Measurements from ENCODE around the gene REST.
"Not testable (repeated sequence)": the region's sequence is repeated elsewhere in the genome, so short reads cannot be mapped to it uniquely, and the experiment has no call there.

REST gene

DNA sequence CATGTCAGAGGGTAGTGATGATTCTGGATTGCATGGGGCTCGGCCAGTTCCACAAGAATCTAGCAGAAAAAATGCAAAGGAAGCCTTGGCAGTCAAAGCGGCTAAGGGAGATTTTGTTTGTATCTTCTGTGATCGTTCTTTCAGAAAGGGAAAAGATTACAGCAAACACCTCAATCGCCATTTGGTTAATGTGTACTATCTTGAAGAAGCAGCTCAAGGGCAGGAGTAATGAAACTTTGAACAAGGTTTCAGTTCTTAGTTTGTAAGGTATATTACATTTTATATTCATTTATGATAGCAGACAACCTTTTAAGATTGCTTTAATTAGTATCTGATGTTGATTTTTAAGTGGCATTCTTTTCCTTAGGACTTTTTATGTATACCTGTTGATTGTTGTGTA is 24.2 kb downstream of the REST start:
- ChIA-PET POLR2A (ENCODE audit: low non-redundant PET) (no interaction called here), CTCF (interaction anchor here (0.7 kb wide), 1 partner anchor 124 kb away, joined by 3 read pairs; no protein-coding TSS in a partner anchor)
- TF ChIP-seq, protein P1, sequence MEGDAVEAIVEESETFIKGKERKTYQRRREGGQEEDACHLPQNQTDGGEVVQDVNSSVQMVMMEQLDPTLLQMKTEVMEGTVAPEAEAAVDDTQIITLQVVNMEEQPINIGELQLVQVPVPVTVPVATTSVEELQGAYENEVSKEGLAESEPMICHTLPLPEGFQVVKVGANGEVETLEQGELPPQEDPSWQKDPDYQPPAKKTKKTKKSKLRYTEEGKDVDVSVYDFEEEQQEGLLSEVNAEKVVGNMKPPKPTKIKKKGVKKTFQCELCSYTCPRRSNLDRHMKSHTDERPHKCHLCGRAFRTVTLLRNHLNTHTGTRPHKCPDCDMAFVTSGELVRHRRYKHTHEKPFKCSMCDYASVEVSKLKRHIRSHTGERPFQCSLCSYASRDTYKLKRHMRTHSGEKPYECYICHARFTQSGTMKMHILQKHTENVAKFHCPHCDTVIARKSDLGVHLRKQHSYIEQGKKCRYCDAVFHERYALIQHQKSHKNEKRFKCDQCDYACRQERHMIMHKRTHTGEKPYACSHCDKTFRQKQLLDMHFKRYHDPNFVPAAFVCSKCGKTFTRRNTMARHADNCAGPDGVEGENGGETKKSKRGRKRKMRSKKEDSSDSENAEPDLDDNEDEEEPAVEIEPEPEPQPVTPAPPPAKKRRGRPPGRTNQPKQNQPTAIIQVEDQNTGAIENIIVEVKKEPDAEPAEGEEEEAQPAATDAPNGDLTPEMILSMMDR (conservative IDR thresholded peaks at IDR 0.05; ENCODE audit: low read depth): no peak
- no peak overlapping the region for H3K27ac ChIP-seq
- no peak for DNase-seq (ENCODE audit: low spot score)

DNA sequence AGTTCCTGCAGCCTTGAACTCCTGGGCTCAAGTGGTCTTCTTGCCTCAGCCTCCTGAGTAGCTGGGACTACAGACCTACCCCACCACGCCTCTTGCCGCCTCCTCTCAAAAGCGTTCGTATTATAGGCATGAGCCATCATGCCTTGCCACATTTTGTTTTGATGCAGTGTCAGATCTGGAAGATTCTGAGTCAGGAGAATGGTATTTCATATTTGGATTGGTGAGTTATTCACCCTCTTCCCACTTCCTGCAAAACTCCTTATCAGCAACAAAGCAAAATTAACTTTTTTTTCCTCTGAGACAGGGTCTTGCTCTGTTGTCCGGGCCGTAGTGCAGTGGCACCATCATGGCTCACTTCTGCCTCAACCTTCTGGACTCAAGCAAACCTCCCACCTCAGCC is 29.6 kb downstream of the REST start:
- TF ChIP-seq, protein P1 (conservative IDR thresholded peaks at IDR 0.05; ENCODE audit: low read depth): no peak
- DNase-seq (ENCODE audit: low spot score): peak; percentile 78
- peak overlapping the region; percentile 83 for H3K27ac ChIP-seq
- ChIA-PET POLR2A (ENCODE audit: low non-redundant PET) (no interaction called here), CTCF (interaction anchor here (0.7 kb wide), 1 partner anchor 92 kb away, joined by 5 read pairs; no protein-coding TSS in a partner anchor)

DNA sequence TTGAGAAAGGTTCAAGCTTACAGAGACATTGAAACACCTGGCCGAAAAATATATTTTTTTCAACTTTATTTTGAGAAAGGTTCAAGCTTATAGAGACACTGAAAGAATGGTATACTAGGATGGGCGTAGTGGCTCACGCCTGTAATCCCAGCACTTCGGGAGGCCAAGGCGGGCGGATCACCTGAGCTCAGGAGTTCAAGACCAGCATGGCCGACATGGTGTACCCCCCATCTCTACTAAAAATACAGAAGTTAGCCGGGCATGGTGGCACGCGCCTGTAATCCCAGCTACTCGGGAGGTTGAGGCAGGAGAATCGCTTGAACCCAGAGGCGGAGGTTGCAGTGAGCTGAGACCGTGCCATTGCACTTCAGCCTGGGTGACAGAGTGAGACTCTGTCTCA is 32.1 kb downstream of the REST start:
- CTCF ChIA-PET; POLR2A ChIA-PET (ENCODE audit: low non-redundant PET); H3K27ac ChIP-seq; DNase-seq (ENCODE audit: low spot score): not testable (repeated sequence)

DNA sequence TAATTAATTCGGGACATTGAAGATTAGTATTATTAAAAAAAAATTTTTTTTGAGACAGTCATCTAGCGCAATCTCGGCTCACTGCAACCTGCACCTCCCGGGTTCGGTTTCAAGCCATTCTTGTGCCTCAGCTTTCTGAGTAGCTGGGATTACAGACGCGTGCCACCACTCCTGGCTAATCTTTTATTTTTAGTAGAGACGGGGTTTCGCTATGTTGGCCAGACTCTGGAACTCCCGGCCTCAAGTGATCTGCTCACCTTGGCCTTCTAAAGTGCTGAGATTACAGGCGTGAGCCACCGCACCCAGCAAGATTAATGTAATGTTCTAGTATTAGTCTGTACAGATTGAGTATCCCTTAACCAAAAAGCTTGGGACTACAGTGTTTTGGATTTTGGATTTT is 32.7 kb downstream of the REST start:
- POLR2A ChIA-PET (ENCODE audit: low non-redundant PET): no interaction called here
- no peak for DNase-seq (ENCODE audit: low spot score)

DNA sequence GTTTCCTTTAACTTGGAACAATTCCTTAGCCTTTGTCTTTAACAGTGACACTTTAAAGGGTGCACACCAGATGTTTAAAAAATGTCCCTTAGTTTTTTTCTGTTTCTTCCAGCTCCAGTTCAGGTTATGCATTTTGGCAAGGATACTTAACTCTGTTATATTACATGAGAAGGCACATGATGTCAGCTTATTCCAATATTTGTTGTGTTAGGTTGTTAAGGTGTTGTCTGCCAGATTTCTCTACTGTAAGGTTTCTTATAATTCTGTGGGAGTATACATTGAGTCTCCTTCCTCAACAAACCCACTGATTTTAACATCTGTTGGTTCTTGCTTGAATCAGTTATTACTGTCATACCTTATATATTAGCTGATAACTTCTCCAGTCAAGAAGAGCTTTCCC is 33.3 kb downstream of the REST start:
- CTCF ChIA-PET: interaction anchor here (1.1 kb wide), 1 partner anchor 19 kb away, joined by 3 read pairs; no protein-coding TSS in a partner anchor

More for the DNA sequence above, 32.7 kb downstream of the REST start:
- CTCF ChIA-PET: interaction anchor here (1.1 kb wide), 1 partner anchor 20 kb away, joined by 3 read pairs; no protein-coding TSS in a partner anchor
- TF ChIP-seq, protein P1 (conservative IDR thresholded peaks at IDR 0.05; ENCODE audit: low read depth): no peak
- H3K27ac ChIP-seq: no peak overlapping the region

DNA sequence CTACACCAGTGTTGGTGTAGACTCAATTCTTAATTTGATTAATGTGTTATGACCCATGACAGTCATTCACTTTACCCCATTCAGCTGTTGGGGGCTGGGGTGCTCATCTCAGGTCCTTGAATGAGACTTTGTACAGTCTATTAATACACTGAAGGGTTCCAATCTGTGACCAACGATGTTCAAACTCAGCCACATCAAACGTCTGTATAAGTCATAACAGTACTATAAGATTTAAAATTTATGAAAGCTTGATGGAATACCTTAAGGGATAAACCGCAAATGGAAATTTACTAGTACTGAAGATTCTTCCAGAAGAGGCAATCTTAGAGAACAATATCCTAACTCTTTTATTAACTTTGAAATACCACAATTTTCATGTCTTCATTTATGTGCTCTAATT is 33.7 kb downstream of the REST start:
- no peak overlapping the region for H3K27ac ChIP-seq
- no peak for DNase-seq (ENCODE audit: low spot score)
- ChIA-PET CTCF (interaction anchor here (1.1 kb wide), 1 partner anchor 19 kb away, joined by 3 read pairs; no protein-coding TSS in a partner anchor), POLR2A (ENCODE audit: low non-redundant PET) (no interaction called here)
- TF ChIP-seq, protein P1 (conservative IDR thresholded peaks at IDR 0.05; ENCODE audit: low read depth): no peak

More for the DNA sequence above, 33.3 kb downstream of the REST start:
- TF ChIP-seq, protein P1 (conservative IDR thresholded peaks at IDR 0.05; ENCODE audit: low read depth): no peak
- no peak for DNase-seq (ENCODE audit: low spot score)
- POLR2A ChIA-PET (ENCODE audit: low non-redundant PET): no interaction called here
- no peak overlapping the region for H3K27ac ChIP-seq

DNA sequence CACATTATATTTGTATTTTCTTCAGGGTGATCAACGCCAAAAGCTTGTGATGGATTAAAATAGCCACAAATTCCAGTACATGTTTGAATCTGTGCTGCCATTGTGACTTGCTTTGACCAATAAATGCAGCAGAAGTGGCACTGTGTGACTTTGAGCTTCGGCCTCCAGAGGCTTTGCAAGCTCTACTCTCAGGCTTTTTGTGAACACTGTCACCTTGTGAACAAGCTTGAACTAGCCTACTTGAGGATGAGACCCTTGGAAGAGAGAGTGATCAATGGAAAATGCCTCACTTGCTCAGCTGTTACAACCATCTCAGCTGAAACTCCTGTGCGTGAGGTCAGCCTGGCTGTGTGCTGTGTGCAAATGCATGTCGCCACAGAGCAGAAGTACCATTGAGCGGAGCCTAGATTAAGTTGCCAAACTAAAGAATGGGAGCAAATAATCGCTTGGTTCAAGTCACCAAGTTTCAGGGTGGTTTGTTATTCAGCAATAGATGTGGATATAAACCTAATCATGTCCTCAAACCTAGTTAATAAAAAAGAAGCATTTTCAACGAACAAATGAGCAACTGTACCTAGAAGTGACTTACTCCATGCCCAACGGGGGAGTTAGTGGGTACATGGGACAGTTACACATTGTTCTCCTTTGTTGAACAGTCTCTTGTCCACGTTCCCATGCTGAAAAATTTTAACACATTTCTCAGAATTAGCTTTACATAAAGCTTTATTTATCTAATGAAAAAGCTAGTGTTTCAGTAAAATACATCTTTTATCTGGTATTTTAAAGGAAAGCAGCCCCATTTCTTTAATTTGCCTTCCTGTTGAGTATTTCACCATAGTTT is 46.2 kb downstream of the REST start:
- CTCF ChIA-PET: interaction anchor here (0.7 kb wide), 1 partner anchor 51 kb away, joined by 6 read pairs; no protein-coding TSS in a partner anchor
- no peak overlapping the region for H3K27ac ChIP-seq
- DNase-seq (ENCODE audit: low spot score): no peak
- TF ChIP-seq, protein P1 (conservative IDR thresholded peaks at IDR 0.05; ENCODE audit: low read depth): no peak
- POLR2A ChIA-PET (ENCODE audit: low non-redundant PET): no interaction called here
